GM21515 (cell line): ENCODE data around the gene MRPS6.

ENCODE experiments used
- ATAC-seq: cut with Tn5 transposase; IDR thresholded peaks from one replicate; pipeline ENCODE4 v1.9.1; 2021; ENCODE audit not compliant: unreplicated experiment

The MRPS6 gene

DNA sequence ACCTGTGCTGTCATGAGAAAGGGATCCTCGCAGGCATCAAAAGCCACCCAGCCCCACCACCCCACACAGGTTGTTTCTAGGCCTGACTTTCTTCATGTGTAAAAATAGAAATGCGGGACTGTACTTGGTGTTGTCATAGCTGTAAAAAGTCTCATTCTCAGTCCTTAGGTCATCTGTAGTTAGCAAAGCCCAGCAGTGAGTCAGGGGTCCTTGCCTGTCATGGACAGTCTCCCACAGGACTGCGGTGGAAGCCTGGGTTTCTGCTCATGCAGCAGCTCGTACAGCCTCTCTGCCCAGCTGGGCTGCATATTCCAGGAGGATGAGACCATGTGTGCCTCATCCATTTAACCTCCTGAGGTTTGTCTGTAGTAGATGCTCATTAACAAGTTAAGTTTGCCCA is 58.2 kb downstream of the MRPS6 start:
- no peak for ATAC-seq

DNA sequence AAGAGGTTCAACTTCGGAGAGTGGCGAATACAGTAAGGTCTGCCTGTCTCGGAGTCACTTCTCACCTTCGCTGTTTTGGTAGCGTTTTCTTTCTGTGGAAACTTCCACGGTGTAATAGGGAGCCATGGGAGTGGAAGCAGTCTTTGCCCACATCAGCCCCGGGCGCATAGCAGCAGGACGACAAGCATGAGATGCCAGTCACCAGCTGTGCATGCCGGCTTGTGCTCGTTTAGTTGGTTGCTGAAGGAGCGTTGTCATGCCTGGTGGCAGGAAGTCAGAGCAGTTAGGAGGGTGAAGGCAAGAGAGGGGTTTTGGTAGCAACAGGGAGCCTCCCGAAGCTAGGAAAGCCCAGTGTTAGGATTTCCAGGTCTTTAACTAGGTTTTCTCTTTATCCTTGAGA is 58.8 kb downstream of the MRPS6 start:
- no peak for ATAC-seq

DNA sequence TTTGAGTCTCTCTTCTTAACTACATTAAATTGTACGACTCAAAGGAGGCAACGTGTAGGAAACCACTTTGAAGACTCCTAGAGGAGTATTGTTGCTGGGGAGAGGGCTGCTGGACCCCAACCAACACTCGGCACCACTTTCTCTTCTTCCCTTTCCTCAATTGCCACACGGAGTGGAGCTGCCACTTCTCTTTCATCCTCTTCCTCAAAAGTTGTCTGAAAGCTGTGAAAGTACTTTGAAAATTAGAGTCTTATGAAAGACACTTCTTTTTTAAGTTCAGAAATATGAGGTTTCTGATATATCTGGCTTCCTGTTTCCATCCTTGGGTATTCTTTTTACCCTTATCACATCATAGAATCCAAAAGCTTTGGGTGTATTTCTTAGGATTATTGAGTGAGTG is 59.5 kb downstream of the MRPS6 start:
- ATAC-seq: no peak

- no peak for ATAC-seq
Measured at GRCh38 chr21:34133392-34133791, 60.0 kb downstream of the MRPS6 start.

- no peak for ATAC-seq
Measured at GRCh38 chr21:34133802-34134201, 60.4 kb downstream of the MRPS6 start.

DNA sequence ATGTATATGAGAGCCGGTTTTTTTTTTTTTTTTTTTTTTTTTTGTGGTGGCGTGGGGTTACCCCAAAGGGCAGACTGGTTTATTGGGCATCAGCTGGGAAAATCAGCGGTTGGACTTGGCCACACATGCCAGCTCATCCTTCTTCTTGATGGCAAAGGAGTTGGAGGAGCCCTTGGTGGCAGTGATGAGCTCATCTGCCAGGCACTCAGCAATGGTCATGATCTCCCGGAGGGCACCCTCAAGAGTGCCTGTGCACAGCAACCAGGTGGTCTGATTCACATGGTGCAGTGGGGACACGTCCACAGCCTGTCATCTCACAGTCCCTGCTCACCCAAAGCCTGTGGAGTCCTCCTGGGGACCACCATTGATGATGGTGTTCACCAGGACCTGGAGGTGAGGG is 62.0 kb downstream of the MRPS6 start:
- ATAC-seq: no peak

DNA sequence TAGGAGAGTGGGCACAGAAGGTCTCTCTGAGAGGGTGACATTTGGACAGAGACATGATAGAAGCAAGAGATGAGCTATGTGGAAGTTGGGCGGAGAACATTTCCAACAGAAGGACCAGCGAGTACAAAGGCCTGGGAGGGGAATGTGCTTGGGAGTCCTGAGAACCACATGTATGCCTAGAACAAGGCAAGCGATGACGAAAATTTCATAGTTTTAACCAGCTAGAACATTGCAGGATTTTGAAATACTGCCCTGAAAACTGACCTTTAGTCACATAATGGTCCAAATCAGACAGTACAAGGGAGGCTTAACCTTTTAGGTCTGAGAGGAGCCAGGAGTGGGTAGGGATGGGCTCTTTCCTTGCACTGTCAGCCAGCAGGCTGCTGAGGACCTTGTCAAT is 68.0 kb downstream of the MRPS6 start:
- ATAC-seq: no peak

GRCh38 chr21:34143685-34144182 is 70.4 kb downstream of the MRPS6 start:
- no peak for ATAC-seq

GRCh38 chr21:34144224-34144623 is 70.8 kb downstream of the MRPS6 start:
- no peak for ATAC-seq

GRCh38 chr21:34147792-34148418 is 74.5 kb downstream of the MRPS6 start:
- no peak for ATAC-seq

GRCh38 chr21:34148419-34148804 is 75.0 kb downstream of the MRPS6 start:
- no peak for ATAC-seq

DNA sequence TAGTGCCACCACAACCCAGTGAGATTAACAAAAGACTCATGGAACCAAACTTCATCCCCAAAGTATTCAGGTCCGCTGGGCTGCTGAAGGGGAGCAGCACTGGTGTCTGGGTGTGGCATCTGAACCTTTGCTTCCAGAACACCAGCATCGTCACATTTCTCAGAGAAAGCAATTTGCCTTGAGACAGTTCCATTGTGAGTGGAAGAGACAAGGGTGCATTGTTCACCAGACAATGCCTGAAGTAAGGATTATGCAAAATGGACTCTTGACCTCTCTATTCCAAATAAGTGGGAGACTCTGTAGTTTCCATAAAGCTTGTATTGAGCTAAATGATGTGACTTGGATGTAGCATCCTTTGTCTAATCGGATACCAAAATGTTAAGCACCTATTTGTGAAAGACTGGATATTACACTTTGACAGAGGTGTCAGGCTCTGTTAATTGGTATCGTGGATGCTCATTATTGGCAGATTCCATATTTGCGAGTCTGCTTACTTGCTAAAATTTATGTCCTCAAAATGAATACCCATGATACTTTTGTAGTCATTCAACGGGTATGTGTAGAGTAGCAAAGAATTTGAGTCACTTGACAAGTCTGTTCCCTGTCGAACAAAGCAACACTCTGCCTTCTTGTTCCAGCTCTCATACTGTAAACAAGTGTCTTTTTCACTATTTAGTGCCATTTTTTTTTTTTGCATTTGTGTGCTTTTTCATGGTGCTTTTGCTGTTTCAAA is 75.6 kb downstream of the MRPS6 start:
- ATAC-seq: no peak

- no peak for ATAC-seq
Measured at GRCh38 chr21:34152500-34152899, 79.1 kb downstream of the MRPS6 start.

- no peak for ATAC-seq
Measured at GRCh38 chr21:34154878-34155277, 81.5 kb downstream of the MRPS6 start.

GRCh38 chr21:34156957-34157356 is 83.6 kb downstream of the MRPS6 start:
- no peak for ATAC-seq

DNA sequence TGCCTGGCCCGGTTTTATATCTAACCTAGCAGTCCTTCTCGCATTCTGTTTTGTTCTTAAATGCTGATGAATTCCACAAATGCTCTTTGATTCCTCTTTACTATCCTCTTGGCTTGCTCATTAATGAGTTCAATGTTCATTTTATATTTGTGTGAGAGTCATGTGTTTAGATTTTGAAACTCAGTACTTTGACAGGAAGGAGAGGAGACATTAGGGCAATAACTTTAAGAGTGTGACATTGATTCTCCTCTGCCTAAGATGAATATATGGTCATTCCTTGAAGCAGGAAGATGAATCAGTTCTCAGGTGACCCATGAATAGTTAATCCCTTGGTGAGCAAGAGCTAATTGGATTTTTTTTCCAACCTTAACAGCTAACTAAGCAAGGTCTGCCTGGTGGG is 84.1 kb downstream of the MRPS6 start:
- ATAC-seq: no peak

DNA sequence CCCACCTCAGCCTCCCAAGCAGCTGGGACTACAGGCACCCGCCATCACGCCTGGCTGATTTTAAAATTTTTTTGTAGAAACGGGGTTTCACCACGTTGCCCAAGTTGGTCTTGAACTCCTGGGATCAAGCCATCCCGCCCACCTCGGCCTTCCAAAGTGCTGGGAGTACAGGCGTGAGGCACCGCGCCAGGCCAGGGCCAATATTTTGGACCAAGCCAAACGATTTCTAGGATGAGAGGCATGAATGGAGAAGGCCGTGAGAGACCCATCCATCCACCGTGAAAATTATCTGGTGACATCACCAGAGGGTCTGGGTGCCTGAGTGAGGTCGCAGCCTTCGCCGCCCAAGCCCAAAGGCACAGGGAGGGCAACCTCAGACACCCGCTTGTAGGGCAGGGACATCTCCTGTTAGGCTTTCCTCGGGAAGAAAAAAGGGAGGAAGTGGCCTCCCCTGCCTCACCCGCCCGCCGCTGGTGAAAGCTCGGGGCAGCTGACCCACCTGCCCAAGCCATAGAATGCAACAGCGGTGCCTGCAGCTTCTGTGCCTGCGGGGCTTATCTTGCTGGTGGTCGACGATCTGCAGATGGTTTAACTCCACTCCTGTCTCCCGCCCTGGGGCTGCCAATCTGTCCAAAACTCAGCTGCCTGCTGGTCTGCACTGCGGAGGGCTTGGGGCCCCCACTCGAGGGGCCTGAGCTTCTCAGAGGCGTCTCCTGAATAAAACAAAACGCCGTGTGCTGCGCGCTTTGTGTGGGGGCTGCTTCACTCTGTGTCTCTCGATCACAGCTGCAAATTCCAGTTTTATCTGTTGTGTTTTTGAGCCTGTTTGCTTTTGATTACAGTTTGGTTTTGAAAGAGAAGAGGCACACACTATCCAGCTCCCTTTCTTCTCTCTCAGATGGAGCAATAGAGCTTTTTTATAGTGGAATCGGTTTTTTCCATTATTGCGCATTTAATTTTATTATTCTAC is 85.8 kb downstream of the MRPS6 start:
- no peak for ATAC-seq

- ATAC-seq: no peak
Measured at GRCh38 chr21:34166468-34166867, 93.1 kb downstream of the MRPS6 start.

DNA sequence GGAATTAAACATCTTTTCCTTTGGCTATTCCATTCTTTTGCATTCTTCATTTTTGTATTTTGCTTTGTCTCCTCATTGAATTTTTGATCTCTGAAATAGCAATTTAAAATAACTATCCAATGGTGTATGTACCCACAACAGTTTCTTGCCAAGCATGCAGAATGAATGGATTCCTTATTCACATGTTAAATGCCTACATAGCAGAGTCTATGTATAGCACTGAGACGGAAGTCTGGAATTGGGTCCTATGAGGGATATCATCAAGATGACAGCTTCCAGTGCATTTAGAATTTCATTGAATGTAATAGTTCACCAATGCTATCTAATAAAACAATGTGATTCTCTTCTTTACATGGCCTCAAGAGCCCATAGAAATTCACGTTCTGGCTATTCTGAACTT is 97.5 kb downstream of the MRPS6 start:
- ATAC-seq: no peak

DNA sequence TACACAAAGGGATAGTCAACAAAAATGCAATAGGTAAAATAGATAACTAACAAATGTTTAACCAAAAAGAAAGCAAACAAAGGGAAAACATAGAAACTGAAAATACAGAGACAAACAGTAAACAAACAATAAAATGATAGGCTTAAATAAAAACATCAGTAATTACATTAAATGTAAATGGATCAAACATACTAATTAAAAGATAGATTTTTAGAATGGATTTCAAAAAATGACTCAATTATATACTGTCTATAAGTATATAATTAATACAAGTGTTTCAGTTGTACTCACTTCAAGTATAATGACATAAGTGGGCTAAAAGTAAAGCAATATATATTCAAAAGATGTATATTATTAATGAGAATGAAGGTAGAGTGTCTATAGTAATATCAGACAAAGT is 101.1 kb downstream of the MRPS6 start:
- no peak for ATAC-seq

GRCh38 chr21:34176448-34176847 is 103.1 kb downstream of the MRPS6 start:
- no peak for ATAC-seq
